Epithelial cell of prostate (primary cell): ENCODE measurements around the gene FOXD4L3.
"Not testable (repeated sequence)": the region's sequence is repeated elsewhere in the genome, so short reads cannot be mapped to it uniquely, and the experiment has no call there.

ENCODE experiments used
- DNase-seq: peaks from one replicate; pipeline ENCODE4 v3.0.0-alpha.2; 2011; ENCODE audit warnings: low read depth, low spot score
- H3K27ac ChIP-seq: fragments of 450-650 bp; 2 replicates; pipeline ENCODE4 v1.5.1; 2017; ENCODE audit warnings: mild to moderate bottlenecking

Gene FOXD4L3

GRCh38 chr9:68343242-68343641, 40.6 kb downstream of the FOXD4L3 start:
- DNase-seq, H3K27ac ChIP-seq: not testable (repeated sequence)

- H3K27ac ChIP-seq, DNase-seq: not testable (repeated sequence)
Observed at GRCh38 chr9:68343992-68344391, 41.3 kb downstream of the FOXD4L3 start.

GRCh38 chr9:68351689-68352088, 49.0 kb downstream of the FOXD4L3 start:
- H3K27ac ChIP-seq, DNase-seq: not testable (repeated sequence)
